HEK293T (cell line): ENCODE data around the gene LNX2.

Source experiments
- BHLHE40 ChIP-seq: fragments of 450-650 bp; IDR thresholded peaks from 2 replicates; pipeline ENCODE4 v1.6.1; 2016; ENCODE audit warnings: mild to moderate bottlenecking, moderate library complexity, borderline replicate concordance
- FOXA1 ChIP-seq: fragments of 450-650 bp; IDR thresholded peaks from 2 replicates; pipeline ENCODE4 v1.6.1; 2016; ENCODE audit warnings: mild to moderate bottlenecking
- FOXK2 ChIP-seq: fragments of 450-650 bp; IDR thresholded peaks from 2 replicates; pipeline ENCODE4 v1.6.1; 2016; ENCODE audit warnings: mild to moderate bottlenecking
- SP1 ChIP-seq: fragments of 450-650 bp; IDR thresholded peaks from 2 replicates; pipeline ENCODE4 v1.6.1; 2017
- TARDBP ChIP-seq: fragments of 450-650 bp; IDR thresholded peaks from 2 replicates; pipeline ENCODE4 v1.6.1; 2016
- ZNF384 ChIP-seq: fragments of 450-650 bp; IDR thresholded peaks from 2 replicates; pipeline ENCODE4 v1.6.1; 2016

DNA sequence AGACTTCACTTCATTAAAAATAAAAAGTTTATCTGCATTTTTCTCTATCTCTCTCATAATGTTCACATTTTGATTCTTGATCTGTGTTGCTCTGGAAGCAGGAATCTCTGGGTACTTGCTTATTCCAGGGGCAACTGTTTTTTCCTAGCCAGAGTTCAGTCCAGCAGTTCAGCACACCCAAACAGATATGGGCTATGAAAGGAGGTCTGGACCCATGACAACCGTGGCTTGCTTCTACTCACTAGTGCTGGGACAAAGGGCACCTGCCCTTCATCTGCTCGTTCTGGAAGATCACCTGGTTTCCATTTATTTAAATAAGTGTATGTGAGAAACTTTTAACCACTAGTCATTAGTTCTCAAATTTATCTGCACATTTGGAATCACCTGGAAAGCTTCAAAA, 37.4 kb upstream of the LNX2 start:
- TF ChIP-seq ZNF384 (no peak), TARDBP (no peak), FOXK2 (no peak), FOXA1 (no peak), BHLHE40 (no peak), SP1 (no peak)
